ENCODE data around the gene ATRX.
"Not testable (repeated sequence)": the region's sequence is repeated elsewhere in the genome, so short reads cannot be mapped to it uniquely, and the experiment has no call there.

The ATRX gene

GRCh38 chrX:77785486-77786364 is at the start of gene ATRX:
Gene ATRX, minus strand, starts transcription at chrX:77786216. Its CDS starts 215 bp downstream, at chrX:77786001.
- Histone ChIP-seq H3K9me3 (ENCODE audit: insufficient read depth, low read length) (no peaks in the 10 kb centered on the region), H3K4me3 (ENCODE audit: insufficient read length, low read depth) (peak within 1 kb of the TSS; percentile 92), H3K4me1 (ENCODE audit: insufficient read depth, insufficient read length) (no peaks in the 10 kb centered on the region), H3K36me3 (ENCODE audit: insufficient read depth, insufficient read length, low read length) (peaks cover 8% of the 10 kb centered on the region), H3K9ac (ENCODE audit: insufficient read length, low read depth) (peak within 1 kb of the TSS; percentile 99), H3K27me3 (ENCODE audit: insufficient read depth, insufficient read length) (no peaks in the 10 kb centered on the region)
- peak; percentile 71 for DNase-seq (ENCODE audit: low read depth, low spot score)
- TF ChIP-seq YY1 (IDR thresholded peaks at IDR 0.05; ENCODE audit: insufficient read depth, insufficient read length) (peak; percentile 88), SUZ12 (IDR thresholded peaks at IDR 0.05; ENCODE audit: extremely low read depth, insufficient read depth, insufficient read length) (no peak), ZNF274 (IDR thresholded peaks at IDR 0.05; ENCODE audit: low read depth, low read length) (no peak)

- H3K4me1 ChIP-seq (ENCODE audit: insufficient read depth, insufficient read length); H3K9ac ChIP-seq (ENCODE audit: insufficient read length, low read depth); DNase-seq (ENCODE audit: low read depth, low spot score); H3K4me3 ChIP-seq (ENCODE audit: insufficient read length, low read depth); H3K27me3 ChIP-seq (ENCODE audit: insufficient read depth, insufficient read length); H3K9me3 ChIP-seq (ENCODE audit: insufficient read depth, low read length): not testable (repeated sequence)
- H3K36me3 ChIP-seq (ENCODE audit: insufficient read depth, insufficient read length, low read length): peaks cover 31% of the 10 kb centered on the region
Measured at GRCh38 chrX:77831544-77831943, 45.5 kb upstream of the ATRX start.

GRCh38 chrX:77821989-77822388 is 36.0 kb upstream of the ATRX start:
- H3K36me3 ChIP-seq (ENCODE audit: insufficient read depth, insufficient read length, low read length): peaks cover 19% of the 10 kb centered on the region
- not testable (repeated sequence) for DNase-seq (ENCODE audit: low read depth, low spot score); H3K4me3 ChIP-seq (ENCODE audit: insufficient read length, low read depth); H3K27me3 ChIP-seq (ENCODE audit: insufficient read depth, insufficient read length); H3K9ac ChIP-seq (ENCODE audit: insufficient read length, low read depth); H3K4me1 ChIP-seq (ENCODE audit: insufficient read depth, insufficient read length); H3K9me3 ChIP-seq (ENCODE audit: insufficient read depth, low read length)

GRCh38 chrX:77820091-77820727 is 34.2 kb upstream of the ATRX start:
- no peak for DNase-seq (ENCODE audit: low read depth, low spot score)
- no peak overlapping the region for H3K4me3 ChIP-seq (ENCODE audit: insufficient read length, low read depth)
- H3K36me3 ChIP-seq (ENCODE audit: insufficient read depth, insufficient read length, low read length): peaks cover 8% of the 10 kb centered on the region
- H3K27me3 ChIP-seq (ENCODE audit: insufficient read depth, insufficient read length): no peaks in the 10 kb centered on the region
- H3K9ac ChIP-seq (ENCODE audit: insufficient read length, low read depth): no peak overlapping the region
- H3K4me1 ChIP-seq (ENCODE audit: insufficient read depth, insufficient read length): no peaks in the 10 kb centered on the region
- H3K9me3 ChIP-seq (ENCODE audit: insufficient read depth, low read length): no peaks in the 10 kb centered on the region
- TF ChIP-seq SUZ12 (IDR thresholded peaks at IDR 0.05; ENCODE audit: extremely low read depth, insufficient read depth, insufficient read length) (no peak), YY1 (IDR thresholded peaks at IDR 0.05; ENCODE audit: insufficient read depth, insufficient read length) (no peak), ZNF274 (IDR thresholded peaks at IDR 0.05; ENCODE audit: low read depth, low read length) (no peak)

GRCh38 chrX:77814210-77814609 is 28.2 kb upstream of the ATRX start:
- TF ChIP-seq ZNF274 (IDR thresholded peaks at IDR 0.05; ENCODE audit: low read depth, low read length) (no peak), YY1 (IDR thresholded peaks at IDR 0.05; ENCODE audit: insufficient read depth, insufficient read length) (no peak)
- Histone ChIP-seq H3K4me3 (ENCODE audit: insufficient read length, low read depth) (no peak overlapping the region), H3K36me3 (ENCODE audit: insufficient read depth, insufficient read length, low read length) (no peaks in the 10 kb centered on the region), H3K9ac (ENCODE audit: insufficient read length, low read depth) (no peak overlapping the region), H3K9me3 (ENCODE audit: insufficient read depth, low read length) (no peaks in the 10 kb centered on the region), H3K27me3 (ENCODE audit: insufficient read depth, insufficient read length) (no peaks in the 10 kb centered on the region), H3K4me1 (ENCODE audit: insufficient read depth, insufficient read length) (no peaks in the 10 kb centered on the region)
- DNase-seq (ENCODE audit: low read depth, low spot score): no peak

- no peak for DNase-seq (ENCODE audit: low read depth, low spot score)
- Histone ChIP-seq H3K9me3 (ENCODE audit: insufficient read depth, low read length) (no peaks in the 10 kb centered on the region), H3K27me3 (ENCODE audit: insufficient read depth, insufficient read length) (no peaks in the 10 kb centered on the region), H3K9ac (ENCODE audit: insufficient read length, low read depth) (no peak overlapping the region), H3K36me3 (ENCODE audit: insufficient read depth, insufficient read length, low read length) (no peaks in the 10 kb centered on the region), H3K4me3 (ENCODE audit: insufficient read length, low read depth) (no peak overlapping the region), H3K4me1 (ENCODE audit: insufficient read depth, insufficient read length) (no peaks in the 10 kb centered on the region)
- TF ChIP-seq SUZ12 (IDR thresholded peaks at IDR 0.05; ENCODE audit: extremely low read depth, insufficient read depth, insufficient read length): no peak
- TF ChIP-seq YY1 (IDR thresholded peaks at IDR 0.05; ENCODE audit: insufficient read depth, insufficient read length): no peak
- TF ChIP-seq ZNF274 (IDR thresholded peaks at IDR 0.05; ENCODE audit: low read depth, low read length): no peak
Measured at GRCh38 chrX:77802201-77802600, 16.2 kb upstream of the ATRX start.

GRCh38 chrX:77795124-77795523 is 9.1 kb upstream of the ATRX start:
- Histone ChIP-seq H3K36me3 (ENCODE audit: insufficient read depth, insufficient read length, low read length) (no peaks in the 10 kb centered on the region), H3K9ac (ENCODE audit: insufficient read length, low read depth) (no peak overlapping the region), H3K27me3 (ENCODE audit: insufficient read depth, insufficient read length) (no peaks in the 10 kb centered on the region), H3K4me1 (ENCODE audit: insufficient read depth, insufficient read length) (no peaks in the 10 kb centered on the region), H3K4me3 (ENCODE audit: insufficient read length, low read depth) (no peak overlapping the region), H3K9me3 (ENCODE audit: insufficient read depth, low read length) (no peaks in the 10 kb centered on the region)
- no peak for DNase-seq (ENCODE audit: low read depth, low spot score)
- TF ChIP-seq YY1 (IDR thresholded peaks at IDR 0.05; ENCODE audit: insufficient read depth, insufficient read length): no peak
- no peak for TF ChIP-seq ZNF274 (IDR thresholded peaks at IDR 0.05; ENCODE audit: low read depth, low read length)
- no peak for TF ChIP-seq SUZ12 (IDR thresholded peaks at IDR 0.05; ENCODE audit: extremely low read depth, insufficient read depth, insufficient read length)

All from NT2/D1 (cell line).